NCI-H446 treated with DMSO at 0.1 percent for 48 hours (cell line): ENCODE measurements around the gene UMOD.
"Not testable (repeated sequence)": the region's sequence is repeated elsewhere in the genome, so short reads cannot be mapped to it uniquely, and the experiment has no call there.

Experiments
- DNase-seq: peaks from one replicate; lab custom pipeline; 2025; lab: John Stamatoyannopoulos, UW

Gene UMOD

GRCh38 chr16:20321051-20321450 lies 31.5 kb downstream of the UMOD start:
- not testable (repeated sequence) for DNase-seq

GRCh38 chr16:20320592-20320991 lies 31.9 kb downstream of the UMOD start:
- DNase-seq, result no peak

DNA sequence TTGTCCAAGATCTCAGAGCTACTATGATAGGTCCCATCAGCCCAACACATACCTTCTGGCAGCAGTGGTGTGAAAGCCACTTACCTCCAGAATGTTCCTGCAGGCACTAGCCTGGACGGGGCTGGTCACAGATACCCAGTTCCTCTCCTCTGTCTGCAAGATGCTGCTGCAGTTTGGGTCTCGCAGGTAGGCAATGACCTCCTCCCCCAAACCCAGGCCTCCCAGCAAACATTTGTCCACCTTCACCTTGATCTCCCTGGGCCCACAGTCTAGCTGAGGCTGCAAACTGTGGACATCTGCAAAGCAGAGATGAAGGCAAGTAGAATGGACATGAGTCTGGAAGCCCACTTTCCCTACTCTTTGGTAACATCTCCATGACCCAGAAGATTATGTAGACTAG lies 32.3 kb downstream of the UMOD start:
- no peak for DNase-seq

DNA sequence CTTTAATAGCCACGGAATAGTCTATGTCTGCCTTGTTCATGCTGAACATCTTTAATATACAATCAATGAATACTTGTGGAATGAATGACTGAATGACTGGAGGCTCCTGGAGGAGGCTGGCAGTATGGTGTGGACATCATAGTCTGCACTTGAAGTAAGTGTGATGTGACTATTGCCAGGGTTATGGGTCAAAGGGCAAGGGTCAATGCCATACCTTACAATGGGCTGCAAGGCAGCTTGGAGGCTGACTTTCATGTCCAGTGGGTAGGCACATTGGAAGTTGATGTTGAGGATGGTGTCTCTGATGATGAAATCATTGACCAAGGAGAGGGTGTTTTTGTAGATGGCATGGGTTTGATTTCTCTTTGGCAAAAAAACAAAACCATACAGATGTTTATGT lies 33.1 kb downstream of the UMOD start:
- no peak for DNase-seq

DNA sequence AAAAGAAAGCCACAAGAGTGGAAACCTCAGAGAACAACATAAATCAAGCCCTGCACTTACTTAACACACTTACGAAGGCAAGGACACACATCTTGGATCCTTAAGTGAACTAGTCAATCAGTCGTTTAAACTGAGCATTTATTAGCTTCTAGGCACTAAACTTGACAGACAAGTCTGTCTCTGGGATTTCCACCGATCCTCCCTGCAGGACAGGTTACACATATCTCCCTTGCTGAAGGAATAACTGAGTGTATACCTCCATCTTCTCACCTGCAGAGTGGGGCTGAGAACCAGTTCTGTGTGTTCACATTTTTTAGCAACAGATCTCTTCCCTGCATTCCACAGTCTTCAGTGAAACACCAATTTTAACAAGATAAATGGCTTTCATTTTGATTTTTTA lies 34.1 kb downstream of the UMOD start:
- DNase-seq, result no peak

GRCh38 chr16:20318006-20318405 lies 34.5 kb downstream of the UMOD start:
- no peak for DNase-seq

DNA sequence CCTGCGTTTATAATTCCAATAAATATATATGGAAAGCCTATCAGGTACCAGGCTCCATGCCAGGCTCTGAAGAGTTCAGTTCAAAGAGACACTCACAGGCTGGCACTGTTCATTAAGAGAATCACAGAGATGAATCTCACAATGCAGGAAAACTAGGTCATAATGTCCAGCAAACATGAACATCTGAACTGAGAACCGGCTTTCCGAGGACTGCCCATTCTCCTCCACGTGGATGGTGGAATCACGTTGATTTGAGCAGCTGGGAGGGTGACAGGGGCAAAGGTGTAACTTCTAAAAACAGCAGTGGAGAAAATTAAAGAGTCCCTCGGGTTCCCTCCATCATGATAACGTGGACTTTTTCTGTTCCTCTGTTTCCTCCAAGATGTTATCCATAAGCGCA lies 35.4 kb downstream of the UMOD start:
- DNase-seq, result no peak

- no peak for DNase-seq
Measured at GRCh38 chr16:20316715-20317114, 35.8 kb downstream of the UMOD start.

DNA sequence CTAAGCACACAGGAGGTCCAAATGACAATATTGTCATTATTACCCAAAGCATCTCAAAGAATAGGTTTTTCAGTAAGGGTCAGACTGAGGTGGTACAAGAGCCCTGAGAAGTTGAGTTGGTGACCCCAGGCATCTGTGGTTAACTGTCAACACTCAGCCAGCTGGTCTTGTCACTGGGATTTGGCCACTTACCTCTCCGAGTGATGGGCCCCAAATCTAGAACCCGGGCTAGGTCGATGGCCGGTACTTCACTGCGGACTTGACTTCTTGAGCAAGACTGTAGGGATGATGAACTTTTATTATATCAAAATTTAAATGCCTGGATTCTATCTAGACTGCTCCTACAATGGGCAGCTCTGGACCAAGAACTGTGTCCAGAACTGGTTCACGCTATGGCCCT lies 36.8 kb downstream of the UMOD start:
- no peak for DNase-seq

GRCh38 chr16:20314575-20314974 lies 37.9 kb downstream of the UMOD start:
- DNase-seq, result no peak

- no peak for DNase-seq
Measured at GRCh38 chr16:20313741-20314140, 38.8 kb downstream of the UMOD start.

DNA sequence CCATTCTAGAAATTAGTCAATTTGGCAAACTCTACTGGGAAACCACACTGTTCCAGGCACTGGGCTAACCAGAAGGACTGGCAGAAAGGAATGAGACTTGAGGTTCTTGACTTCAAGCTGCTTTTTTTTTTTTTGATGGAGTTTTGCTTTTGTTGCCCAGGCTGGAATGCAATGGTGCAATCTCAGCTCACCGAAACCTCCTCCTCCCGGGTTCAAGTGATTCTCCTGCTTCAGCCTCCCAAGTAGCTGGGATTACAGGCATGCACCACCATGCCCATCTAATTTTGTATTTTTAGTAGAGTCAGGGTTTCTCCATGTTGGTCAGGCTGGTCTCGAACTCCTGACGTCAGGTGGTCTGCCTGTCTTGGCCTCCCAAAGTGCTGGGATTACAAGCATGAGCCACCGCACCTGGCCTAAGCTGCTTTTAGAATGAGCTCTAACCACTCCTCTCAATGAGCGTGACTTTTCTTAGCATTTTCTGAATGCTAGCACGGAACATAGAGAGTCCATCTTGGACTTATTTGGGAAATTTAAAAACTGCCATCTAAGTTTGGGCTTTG lies 39.9 kb downstream of the UMOD start:
- not testable (repeated sequence) for DNase-seq

DNA sequence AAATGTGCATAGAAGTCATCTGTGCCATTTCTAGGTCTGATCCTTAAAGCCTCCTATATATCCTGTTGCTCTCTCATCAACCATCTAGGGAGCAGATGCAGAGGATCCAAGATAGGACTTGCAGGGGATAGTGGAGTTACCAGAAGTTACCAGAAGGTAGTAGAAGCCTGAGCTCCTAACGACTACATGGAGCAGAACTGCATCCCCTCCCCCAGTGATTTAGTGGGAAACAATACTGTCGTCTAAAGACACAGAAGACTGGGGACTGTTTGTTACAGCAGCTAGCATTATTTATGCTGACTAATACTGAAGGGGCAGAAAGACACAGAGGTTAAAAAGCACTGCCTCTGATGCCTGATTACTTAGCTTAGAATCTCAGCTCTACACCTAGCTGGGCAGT lies 41.0 kb downstream of the UMOD start:
- DNase-seq, result no peak

- DNase-seq, result no peak
Measured at GRCh38 chr16:20310421-20311395, 41.8 kb downstream of the UMOD start.

- no peak for DNase-seq
Measured at GRCh38 chr16:20309786-20310185, 42.7 kb downstream of the UMOD start.

DNA sequence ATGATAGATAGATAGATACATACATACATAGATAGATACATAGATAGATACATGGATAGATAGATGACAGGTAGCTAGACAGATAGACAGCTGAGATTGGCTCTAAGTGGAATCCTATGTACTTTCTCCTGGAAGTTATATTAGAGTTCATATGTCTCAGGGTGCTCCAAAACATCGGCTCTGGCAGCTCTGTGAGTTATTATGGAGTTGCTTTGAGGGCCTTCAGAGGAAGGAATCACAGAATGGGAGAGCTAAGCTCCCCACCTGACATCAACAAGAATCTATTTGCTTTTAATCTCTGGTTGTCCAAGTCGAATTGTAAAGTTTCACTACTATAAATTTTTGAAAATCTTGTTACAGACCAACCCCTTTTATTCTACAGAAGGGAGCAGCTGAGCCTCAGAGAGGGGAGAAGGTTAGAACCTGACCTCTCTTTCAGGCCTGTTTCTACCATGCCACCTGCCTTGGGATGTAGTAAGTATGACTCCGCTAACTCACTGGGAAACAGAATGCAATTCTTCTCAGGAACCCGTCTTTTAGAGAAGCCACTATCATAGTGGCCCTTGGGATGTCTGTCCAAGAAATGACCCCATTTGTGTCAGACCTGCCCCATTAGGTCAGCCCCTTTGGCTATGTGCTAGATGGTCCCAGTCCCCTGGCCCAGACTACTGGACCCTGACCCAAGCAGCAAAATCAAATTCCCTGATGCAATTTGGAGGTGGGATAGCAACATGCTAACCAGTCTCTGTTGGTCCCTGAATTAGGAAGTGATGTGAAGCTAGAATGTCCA lies 43.5 kb downstream of the UMOD start:
- DNase-seq, result no peak

DNA sequence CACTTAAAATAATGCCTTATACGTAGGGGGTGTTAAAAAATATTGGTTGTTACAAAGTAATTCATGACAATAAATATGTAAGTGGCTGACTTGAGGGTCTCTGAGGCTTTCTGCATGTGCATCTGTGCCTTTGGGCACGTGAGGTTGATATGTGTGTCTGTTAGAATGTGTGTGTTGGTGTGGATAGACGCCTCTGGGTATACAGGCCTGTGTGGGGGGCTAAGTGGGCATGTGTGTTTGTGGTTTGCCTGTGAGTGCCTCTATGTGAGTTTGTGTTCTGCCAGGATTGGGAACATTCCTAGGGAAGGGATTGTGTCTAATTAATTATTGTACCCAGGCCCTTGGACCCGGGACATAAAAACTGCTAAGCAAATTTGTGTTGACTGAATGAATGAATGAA lies 44.2 kb downstream of the UMOD start:
- no peak for DNase-seq

- no peak for DNase-seq
Measured at GRCh38 chr16:20307791-20308190, 44.7 kb downstream of the UMOD start.

- DNase-seq, result no peak
Measured at GRCh38 chr16:20307240-20307671, 45.3 kb downstream of the UMOD start.

DNA sequence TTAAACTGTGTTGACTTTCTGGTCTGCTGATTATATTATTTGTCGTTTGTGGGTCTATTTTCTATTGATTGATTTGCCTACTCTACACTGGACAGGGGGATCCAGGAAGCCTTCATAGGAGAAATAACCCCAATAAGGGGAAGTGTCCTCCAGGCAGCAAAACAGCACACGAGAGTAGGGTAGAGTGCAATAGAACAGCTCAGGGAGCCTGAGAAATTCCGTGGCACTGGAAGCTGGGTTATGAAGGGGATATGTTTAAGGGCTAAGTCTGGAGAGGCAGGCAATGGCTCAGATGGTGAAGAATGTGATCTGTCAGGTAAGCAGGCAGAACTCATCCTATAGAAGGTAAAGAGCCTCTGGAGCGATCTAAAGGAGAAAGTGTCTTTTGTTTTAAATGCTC lies 46.1 kb downstream of the UMOD start:
- DNase-seq, result no peak

DNA sequence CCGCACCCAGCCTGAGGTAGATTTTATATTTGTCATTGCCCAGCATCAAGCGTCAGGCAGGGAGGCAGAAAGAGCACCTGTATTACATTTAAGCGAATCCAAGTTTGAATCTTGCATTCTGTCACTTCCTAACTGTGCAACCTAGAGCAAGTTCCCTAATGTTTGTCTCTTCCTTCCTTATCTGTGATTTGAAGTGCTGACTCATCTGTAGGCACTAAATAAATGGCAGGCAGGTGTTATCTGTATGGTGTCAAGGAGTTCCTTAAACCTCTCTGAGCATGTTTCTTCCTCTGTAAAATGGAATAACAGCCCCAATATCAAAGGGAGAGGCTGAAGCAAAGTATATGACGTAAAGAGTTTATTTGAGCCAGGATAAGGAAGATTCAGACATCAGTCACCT lies 49.5 kb downstream of the UMOD start:
- no peak for DNase-seq

- DNase-seq, result no peak
Measured at GRCh38 chr16:20302389-20302788, 50.1 kb downstream of the UMOD start.

- no peak for DNase-seq
Measured at GRCh38 chr16:20301840-20302239, 50.7 kb downstream of the UMOD start.
